ENCODE measurements around the gene RAB11B.
"Not testable (repeated sequence)": the region's sequence is repeated elsewhere in the genome, so short reads cannot be mapped to it uniquely, and the experiment has no call there.

RAB11B gene

DNA sequence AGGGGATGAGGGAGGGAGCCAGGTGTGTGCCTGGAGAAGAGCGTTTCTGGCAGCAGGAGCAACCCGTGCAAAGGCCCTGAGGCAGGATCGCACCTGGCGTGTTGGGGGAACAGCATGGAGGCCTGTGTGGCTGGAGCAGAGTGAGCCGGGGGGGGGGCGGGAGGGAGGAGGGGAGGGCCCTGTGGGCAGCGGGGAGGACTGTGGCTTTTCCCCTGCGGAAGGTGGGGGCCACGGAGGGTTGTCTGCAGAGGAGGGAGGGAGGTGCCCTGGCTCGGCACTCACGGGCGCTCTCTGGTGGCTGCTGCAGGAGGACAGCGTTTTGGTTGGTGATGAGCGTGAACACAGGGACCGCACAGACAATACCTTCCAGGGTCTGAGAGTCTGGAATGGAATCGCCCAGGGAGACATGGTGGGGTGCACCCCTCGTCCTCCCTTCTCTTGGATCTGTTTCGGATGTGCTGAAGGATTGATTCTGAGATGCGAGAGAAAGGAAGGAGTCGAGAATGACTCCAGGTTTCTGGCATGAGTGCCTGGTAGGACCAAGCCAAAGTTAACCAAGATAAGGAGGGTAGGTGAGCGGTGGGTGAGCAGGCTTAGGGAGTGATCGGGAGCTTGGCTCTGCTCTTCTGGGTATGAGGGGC lies 6.5 kb downstream of the RAB11B start:
- DNase-seq = peak; percentile 62

DNA sequence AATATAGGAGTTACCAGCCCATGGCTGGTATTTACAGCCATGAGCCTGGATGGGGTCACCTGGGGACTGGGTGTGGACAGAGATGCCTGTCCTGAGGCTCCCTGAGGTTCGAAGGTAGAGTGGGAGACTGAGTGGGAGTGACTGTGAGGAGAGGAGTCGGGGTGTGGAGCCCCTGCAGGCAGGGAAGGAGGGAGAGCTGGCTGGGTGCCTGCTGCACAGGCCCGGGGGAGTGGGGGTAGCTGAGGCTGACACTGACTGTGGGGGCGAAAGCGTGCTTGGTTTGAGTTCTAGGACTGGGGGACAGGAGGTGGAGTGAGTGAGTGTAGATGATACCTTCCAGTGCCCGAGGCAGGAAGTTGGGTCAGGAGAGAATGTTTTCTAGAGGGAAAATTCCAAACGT lies 7.1 kb downstream of the RAB11B start:
- DNase-seq = no peak

DNA sequence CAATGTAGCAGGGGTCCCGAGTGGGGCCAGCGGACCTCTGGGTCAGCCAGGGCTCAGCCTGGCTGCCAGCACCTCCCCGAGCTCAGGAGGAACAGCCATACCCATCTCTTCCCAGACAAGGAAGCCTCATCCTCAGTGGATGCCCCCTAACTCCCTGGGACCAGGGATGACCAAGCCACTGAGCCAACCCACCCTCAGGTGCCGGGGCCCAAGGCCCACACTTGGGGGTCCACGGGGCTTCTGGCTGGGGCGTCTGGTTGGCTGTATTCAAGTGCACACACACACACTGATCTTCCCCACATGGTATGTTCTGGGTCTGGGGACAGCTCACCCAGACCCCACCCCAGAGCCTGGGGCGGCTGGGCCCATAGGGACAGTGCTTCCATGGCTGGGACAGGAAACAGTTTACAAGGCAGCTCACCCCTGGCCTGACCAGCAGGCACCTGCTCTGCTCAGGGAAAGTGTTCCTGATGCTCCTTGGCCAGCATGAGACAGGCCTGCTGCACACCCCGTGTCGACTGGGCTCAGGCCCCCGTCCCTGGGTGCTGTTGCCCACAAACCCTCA lies 7.7 kb downstream of the RAB11B start:
- DNase-seq = no peak

DNA sequence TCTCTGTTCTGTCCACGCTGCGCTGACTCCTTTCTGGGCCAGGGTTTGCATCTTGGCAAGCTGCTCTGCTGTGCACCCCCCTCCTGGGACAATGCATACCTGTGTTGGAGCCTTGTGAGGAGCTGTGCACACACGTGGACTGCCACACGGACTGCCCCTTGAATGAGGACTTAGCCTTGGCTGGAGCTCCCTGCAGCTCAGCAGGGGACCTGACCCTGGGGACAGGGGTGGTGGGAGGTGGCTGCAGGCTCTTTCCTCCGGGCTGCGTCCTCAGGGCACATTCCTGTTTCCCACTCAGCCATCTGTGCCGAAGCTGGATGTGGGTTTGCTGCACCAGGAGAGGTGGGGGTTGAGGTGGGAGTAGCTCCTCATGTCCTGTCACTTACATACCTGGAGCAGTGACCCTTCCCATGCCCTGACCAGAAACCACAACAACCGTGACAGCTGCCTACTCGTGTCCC lies 8.2 kb downstream of the RAB11B start:
- DNase-seq = no peak

- DNase-seq = no peak
These were observed 9.6 kb downstream of the RAB11B start for GRCh38 chr19:8399681-8400188.

DNA sequence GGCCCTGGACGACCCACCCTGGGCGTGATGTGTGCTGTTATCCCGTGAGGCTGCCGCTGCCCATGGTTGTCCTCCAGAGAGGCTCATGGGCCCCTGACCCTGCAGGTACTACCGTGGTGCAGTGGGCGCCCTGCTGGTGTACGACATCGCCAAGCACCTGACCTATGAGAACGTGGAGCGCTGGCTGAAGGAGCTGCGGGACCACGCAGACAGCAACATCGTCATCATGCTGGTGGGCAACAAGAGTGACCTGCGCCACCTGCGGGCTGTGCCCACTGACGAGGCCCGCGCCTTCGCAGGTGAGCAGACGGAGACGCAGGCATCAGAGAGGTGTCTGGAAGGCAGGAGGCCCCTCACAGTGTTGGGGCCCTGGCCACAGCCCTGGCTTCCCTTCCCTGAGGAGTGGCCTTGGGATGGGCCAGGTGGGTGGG lies 11.8 kb downstream of the RAB11B start:
- no peak for DNase-seq

GRCh38 chr19:8403098-8403819 lies 13.1 kb downstream of the RAB11B start:
- DNase-seq = no peak

- DNase-seq = no peak
These were observed 13.6 kb downstream of the RAB11B start for GRCh38 chr19:8403820-8404109.

DNA sequence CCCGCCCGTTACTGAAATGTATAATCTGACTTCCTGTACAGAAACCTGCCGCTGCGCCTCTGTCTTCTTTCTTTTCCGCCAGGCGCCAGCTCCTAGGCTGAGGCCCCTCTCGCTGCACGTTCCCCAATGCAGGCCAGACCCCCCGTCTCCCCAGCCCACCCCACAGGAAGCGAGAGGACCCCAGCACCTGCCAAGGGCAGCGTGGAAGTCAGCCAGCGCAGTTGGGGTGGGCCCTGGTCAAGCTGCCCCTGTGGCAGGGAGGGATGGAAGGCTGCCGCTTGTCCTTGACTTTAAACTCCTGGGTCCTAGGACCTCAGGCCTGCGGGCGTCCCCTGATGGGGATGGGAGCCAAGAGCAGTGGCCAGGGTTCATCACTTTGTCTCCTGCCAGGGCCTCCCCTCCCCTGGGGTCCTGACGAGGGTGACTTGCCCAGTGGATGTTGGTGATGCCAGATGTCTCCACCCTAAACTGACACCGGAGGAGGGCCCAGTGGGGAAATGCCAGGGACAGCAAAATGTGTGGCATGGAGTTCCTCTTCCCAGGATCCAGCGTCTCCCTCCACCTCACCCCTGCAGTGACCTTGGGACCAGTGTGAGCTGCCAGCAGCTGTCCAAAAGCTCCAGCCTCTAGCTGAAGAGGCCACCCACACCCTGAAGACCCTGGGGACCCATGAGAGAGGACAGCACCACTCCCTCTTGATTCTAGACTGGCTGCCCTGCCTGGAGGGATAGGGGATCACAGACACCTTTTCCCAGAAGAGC lies 14.4 kb downstream of the RAB11B start:
- no peak for DNase-seq

- DNase-seq = not testable (repeated sequence)
These were observed 20.6 kb downstream of the RAB11B start for GRCh38 chr19:8410718-8411117.

DNA sequence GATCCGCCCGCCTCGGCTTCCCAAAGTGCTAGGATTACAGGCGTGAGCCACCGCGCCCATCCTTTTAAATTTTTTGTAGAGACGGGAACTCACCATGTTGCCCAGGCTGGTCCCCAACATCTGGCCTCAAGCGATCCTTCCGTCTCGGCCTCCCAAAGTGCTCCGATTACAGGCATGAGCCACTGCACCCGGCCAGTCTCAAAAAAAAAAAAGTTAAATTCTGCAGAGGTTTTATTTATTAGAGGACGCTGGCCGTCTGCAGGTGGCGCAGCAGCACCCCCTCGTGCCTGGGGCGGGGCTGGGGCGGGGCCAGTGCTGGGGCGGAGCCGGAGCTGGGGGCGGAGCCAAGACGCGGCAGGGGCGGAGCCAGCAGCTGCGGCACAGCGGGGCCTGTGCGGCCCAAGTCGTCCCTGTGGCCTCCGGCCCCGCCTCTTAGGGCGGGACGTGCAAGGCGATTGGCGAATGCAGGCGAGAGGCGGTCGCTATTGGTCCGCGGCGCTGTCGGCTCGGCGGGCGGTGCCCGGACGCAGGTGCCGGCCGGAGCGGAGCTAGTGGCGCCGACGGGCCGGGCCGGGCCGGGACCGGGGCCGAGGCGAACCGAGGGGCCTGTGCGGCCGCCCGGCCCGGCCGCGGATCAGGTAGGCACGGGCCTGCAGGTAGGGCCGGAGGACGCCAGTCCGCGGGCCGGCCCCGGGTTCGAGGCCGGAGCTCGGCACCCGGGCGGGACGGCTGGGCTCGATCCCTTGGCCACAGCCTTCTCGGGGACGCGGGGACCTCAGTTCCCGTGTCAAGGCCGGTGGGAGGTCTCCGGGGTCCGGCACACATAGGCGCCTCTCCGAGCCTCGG lies 22.8 kb downstream of the RAB11B start, which contains the start of gene MARCHF2:
Gene MARCHF2 (plus strand): TSS at position 523 of the 846 bp plus-strand sequence. CDS start 8,536 bp downstream, outside the sequence.
- DNase-seq = peak; percentile 98

- no peak for DNase-seq
These were observed 23.5 kb downstream of the RAB11B start for GRCh38 chr19:8413629-8413995.

GRCh38 chr19:8416796-8417195 lies 26.6 kb downstream of the RAB11B start:
- DNase-seq = no peak

DNA sequence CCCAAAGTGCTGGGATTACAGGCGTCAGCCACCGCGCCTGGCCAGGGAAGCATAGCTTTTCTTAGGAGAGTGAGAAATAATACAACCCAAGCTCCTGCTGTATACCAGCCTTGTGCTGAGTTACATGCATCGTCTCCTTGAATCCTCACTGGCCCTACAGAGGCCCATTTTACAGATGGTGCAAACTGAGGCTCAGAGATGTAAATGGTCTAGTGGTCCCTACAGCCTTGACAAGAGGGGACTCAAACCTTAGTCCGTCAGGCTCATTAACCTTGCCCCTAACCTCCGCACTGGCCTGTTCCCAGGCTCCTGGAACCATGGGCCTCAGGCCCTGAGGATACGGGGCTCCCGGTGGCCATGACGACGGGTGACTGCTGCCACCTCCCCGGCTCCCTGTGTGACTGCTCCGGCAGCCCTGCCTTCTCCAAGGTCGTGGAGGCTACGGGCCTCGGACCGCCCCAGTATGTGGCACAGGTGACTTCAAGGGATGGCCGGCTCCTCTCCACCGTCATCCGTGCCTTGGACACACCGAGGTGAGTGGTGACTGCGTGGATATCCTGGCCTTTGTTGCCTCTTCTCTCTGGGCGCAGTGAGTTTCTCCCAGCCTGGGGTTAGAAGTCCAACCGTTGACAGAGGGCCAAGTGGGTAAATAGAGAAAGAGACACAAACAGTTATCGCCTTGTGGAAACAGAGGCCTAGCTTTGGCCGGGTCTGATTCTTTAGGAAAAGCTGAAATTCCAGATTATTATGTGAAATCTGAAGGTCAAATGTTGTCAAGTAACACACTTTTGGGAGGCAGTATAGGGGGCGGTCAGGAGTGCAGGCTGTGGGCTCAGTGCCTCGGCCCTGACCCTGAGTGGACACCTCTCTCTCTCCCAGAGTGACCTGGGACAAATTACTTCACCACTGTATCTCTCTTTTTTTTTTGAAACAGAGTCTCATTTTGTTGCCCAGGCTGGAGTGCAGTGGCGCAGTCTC lies 31.6 kb downstream of the RAB11B start:
- no peak for DNase-seq

GRCh38 chr19:8423817-8424223 lies 33.7 kb downstream of the RAB11B start:
- peak; percentile 89 for DNase-seq

DNA sequence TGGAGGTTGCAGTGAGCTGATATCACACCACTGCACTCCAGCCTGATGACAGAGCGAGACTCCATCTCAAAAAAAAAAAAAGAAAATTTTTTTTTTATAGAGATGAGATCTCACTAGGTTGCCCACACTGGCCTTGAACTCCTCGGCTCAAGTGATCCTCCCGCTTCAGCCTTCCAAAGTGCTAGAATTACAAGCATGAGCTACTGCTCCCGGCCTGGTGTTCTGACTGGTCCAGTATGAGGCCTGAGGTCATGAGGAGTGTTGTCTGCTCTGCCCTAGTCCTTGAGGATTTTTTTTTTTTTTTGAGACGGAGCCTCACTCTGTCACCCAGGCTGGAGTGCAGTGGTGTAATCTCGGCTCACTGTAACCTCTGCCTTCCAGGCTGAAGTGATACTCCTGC lies 35.2 kb downstream of the RAB11B start:
- not testable (repeated sequence) for DNase-seq

DNA sequence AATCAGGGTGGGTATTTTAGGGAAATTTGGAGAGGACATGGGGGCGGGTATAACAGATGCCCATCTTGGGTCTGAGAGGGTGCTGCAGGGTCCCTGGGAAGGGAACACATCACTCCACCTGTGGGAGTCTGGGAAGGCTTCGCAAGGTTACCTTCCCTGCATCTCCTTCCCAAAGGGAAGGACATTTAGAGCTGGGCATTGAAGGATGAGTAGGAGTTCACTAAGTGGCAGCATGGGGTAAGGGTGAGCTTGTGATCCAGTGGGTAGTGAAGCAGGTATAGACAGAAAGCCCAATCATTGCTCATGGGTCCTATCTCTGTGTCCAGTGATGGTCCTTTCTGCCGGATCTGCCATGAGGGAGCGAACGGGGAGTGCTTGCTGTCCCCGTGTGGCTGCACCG lies 36.1 kb downstream of the RAB11B start:
- no peak for DNase-seq

GRCh38 chr19:8429044-8429443 lies 38.9 kb downstream of the RAB11B start:
- DNase-seq = no peak

- no peak for DNase-seq
These were observed 39.7 kb downstream of the RAB11B start for GRCh38 chr19:8429826-8430225.

DNA sequence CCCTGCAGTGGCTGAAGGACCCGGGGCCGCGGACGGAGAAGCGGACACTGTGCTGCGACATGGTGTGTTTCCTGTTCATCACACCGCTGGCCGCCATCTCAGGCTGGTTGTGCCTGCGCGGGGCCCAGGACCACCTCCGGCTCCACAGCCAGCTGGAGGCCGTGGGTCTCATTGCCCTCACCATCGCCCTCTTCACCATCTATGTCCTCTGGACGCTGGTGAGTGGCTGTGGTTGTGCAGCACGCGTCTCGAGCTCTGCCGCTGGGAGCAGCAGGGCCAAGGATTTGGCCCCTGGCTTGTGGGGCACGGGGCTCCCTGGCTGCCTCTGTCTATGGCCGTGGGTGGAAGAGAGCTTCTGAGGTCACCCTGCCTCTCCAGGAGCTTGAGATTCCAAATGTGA lies 40.5 kb downstream of the RAB11B start:
- DNase-seq = no peak

DNA sequence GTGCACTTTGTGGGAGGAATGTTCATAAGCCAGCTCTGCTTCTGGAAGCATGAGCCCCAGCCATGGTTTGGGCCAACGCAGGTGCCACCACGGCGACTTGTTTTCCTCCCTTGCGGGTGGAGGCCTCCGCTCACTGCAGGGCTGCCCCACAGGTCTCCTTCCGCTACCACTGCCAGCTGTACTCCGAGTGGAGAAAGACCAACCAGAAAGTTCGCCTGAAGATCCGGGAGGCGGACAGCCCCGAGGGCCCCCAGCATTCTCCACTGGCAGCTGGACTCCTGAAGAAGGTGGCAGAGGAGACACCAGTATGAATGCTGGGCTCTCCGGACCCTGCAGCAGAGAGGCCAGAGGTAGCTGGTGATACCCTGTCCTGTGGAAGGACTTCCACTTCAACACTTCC lies 48.1 kb downstream of the RAB11B start:
- no peak for DNase-seq

Data from left hindlimb (tissue), 1 donor.